Measurements from ENCODE around the gene HSPB6.

HSPB6 gene

GRCh38 chr19:35764432-35765315, 7.8 kb upstream of the HSPB6 start:
- no peak overlapping the region for H3K9ac ChIP-seq (ENCODE audit: low read depth, low read length)
- H3K36me3 ChIP-seq (ENCODE audit: insufficient read depth, low read length): no peaks in the 10 kb centered on the region; the same call in 1 of the 2 replicates
- H3K4me1 ChIP-seq (ENCODE audit: insufficient read depth, low read length): no peaks in the 10 kb centered on the region; the same call in 1 of the 2 replicates
- no peaks in the 10 kb centered on the region for H3K9me3 ChIP-seq (ENCODE audit: control insufficient read depth, insufficient read depth, low read length)

- Histone ChIP-seq H3K36me3 (ENCODE audit: insufficient read depth, low read length) (no peaks in the 10 kb centered on the region; the same call in 1 of the 2 replicates), H3K9ac (ENCODE audit: low read depth, low read length) (no peak overlapping the region), H3K4me1 (ENCODE audit: insufficient read depth, low read length) (no peaks in the 10 kb centered on the region; the same call in 1 of the 2 replicates), H3K9me3 (ENCODE audit: control insufficient read depth, insufficient read depth, low read length) (no peaks in the 10 kb centered on the region)
These were observed 4.0 kb upstream of the HSPB6 start for GRCh38 chr19:35760711-35761349.

GRCh38 chr19:35759697-35760096, 2.9 kb upstream of the HSPB6 start:
- Histone ChIP-seq H3K9ac (ENCODE audit: low read depth, low read length) (no peak overlapping the region), H3K36me3 (ENCODE audit: insufficient read depth, low read length) (no peaks in the 10 kb centered on the region; the same call in 1 of the 2 replicates), H3K4me1 (ENCODE audit: insufficient read depth, low read length) (peaks cover 3% of the 10 kb centered on the region; the same call in 1 of the 2 replicates), H3K9me3 (ENCODE audit: control insufficient read depth, insufficient read depth, low read length) (no peaks in the 10 kb centered on the region)

GRCh38 chr19:35757749-35758608, 1.1 kb upstream of the HSPB6 start, which contains the start of gene PROSER3:
TSS of gene PROSER3 (plus strand) at chr19:35758176. CDS start at chr19:35758216, 40 bp downstream.
- Histone ChIP-seq H3K9ac (ENCODE audit: low read depth, low read length) (peak within 1 kb of the TSS; percentile 95), H3K36me3 (ENCODE audit: insufficient read depth, low read length) (no peaks in the 10 kb centered on the region), H3K4me1 (ENCODE audit: insufficient read depth, low read length) (peaks cover 3% of the 10 kb centered on the region; the same call in 1 of the 2 replicates), H3K9me3 (ENCODE audit: control insufficient read depth, insufficient read depth, low read length) (no peaks in the 10 kb centered on the region)

GRCh38 chr19:35757231-35757748, 461 bp upstream of the HSPB6 start:
- H3K9me3 ChIP-seq (ENCODE audit: control insufficient read depth, insufficient read depth, low read length): no peaks in the 10 kb centered on the region
- H3K36me3 ChIP-seq (ENCODE audit: insufficient read depth, low read length): no peaks in the 10 kb centered on the region
- H3K9ac ChIP-seq (ENCODE audit: low read depth, low read length): peak overlapping the region; percentile 95
- peaks cover 3% of the 10 kb centered on the region; the same call in 1 of the 2 replicates for H3K4me1 ChIP-seq (ENCODE audit: insufficient read depth, low read length)

GRCh38 chr19:35755550-35756376, 1.1 kb downstream of the HSPB6 start:
- Histone ChIP-seq H3K36me3 (ENCODE audit: insufficient read depth, low read length) (no peaks in the 10 kb centered on the region), H3K4me1 (ENCODE audit: insufficient read depth, low read length) (peaks cover 3% of the 10 kb centered on the region; the same call in 1 of the 2 replicates), H3K9me3 (ENCODE audit: control insufficient read depth, insufficient read depth, low read length) (no peaks in the 10 kb centered on the region), H3K9ac (ENCODE audit: low read depth, low read length) (peak overlapping the region; percentile 95)

- Histone ChIP-seq H3K36me3 (ENCODE audit: insufficient read depth, low read length) (no peaks in the 10 kb centered on the region), H3K9me3 (ENCODE audit: control insufficient read depth, insufficient read depth, low read length) (no peaks in the 10 kb centered on the region), H3K4me1 (ENCODE audit: insufficient read depth, low read length) (peaks cover 3% of the 10 kb centered on the region; the same call in 1 of the 2 replicates), H3K9ac (ENCODE audit: low read depth, low read length) (peak overlapping the region; percentile 95)
These were observed 1.7 kb downstream of the HSPB6 start for GRCh38 chr19:35755131-35755549.

- H3K9me3 ChIP-seq (ENCODE audit: control insufficient read depth, insufficient read depth, low read length): no peaks in the 10 kb centered on the region
- H3K36me3 ChIP-seq (ENCODE audit: insufficient read depth, low read length): no peaks in the 10 kb centered on the region
- no peak overlapping the region for H3K9ac ChIP-seq (ENCODE audit: low read depth, low read length)
- peaks cover 3% of the 10 kb centered on the region; the same call in 1 of the 2 replicates for H3K4me1 ChIP-seq (ENCODE audit: insufficient read depth, low read length)
These were observed 2.3 kb downstream of the HSPB6 start for GRCh38 chr19:35754370-35755130.

- H3K36me3 ChIP-seq (ENCODE audit: insufficient read depth, low read length): no peaks in the 10 kb centered on the region
- no peaks in the 10 kb centered on the region for H3K9me3 ChIP-seq (ENCODE audit: control insufficient read depth, insufficient read depth, low read length)
- H3K4me1 ChIP-seq (ENCODE audit: insufficient read depth, low read length): 0 out of 2 replicates have a peak, but pooled peaks cover 6% of the 10 kb centered on the region
- H3K9ac ChIP-seq (ENCODE audit: low read depth, low read length): no peak overlapping the region
These were observed 3.0 kb downstream of the HSPB6 start for GRCh38 chr19:35753634-35754369.

GRCh38 chr19:35752746-35753350, 4.0 kb downstream of the HSPB6 start:
- Histone ChIP-seq H3K9ac (ENCODE audit: low read depth, low read length) (no peak overlapping the region), H3K9me3 (ENCODE audit: control insufficient read depth, insufficient read depth, low read length) (no peaks in the 10 kb centered on the region), H3K4me1 (ENCODE audit: insufficient read depth, low read length) (0 out of 2 replicates have a peak, but pooled peaks cover 6% of the 10 kb centered on the region), H3K36me3 (ENCODE audit: insufficient read depth, low read length) (no peaks in the 10 kb centered on the region)

- no peak overlapping the region for H3K9ac ChIP-seq (ENCODE audit: low read depth, low read length)
- H3K36me3 ChIP-seq (ENCODE audit: insufficient read depth, low read length): no peaks in the 10 kb centered on the region
- 0 out of 2 replicates have a peak, but pooled peaks cover 6% of the 10 kb centered on the region for H3K4me1 ChIP-seq (ENCODE audit: insufficient read depth, low read length)
- no peaks in the 10 kb centered on the region for H3K9me3 ChIP-seq (ENCODE audit: control insufficient read depth, insufficient read depth, low read length)
These were observed 4.7 kb downstream of the HSPB6 start for GRCh38 chr19:35751839-35752745.

All from ES-I3 (cell line).